NK-92 (cell line): ENCODE data around the gene MAS1L.

Source experiments
- DNase-seq: peaks from one replicate; lab custom pipeline; 2025; ENCODE audit not compliant: unreplicated experiment; lab: John Stamatoyannopoulos, UW

Gene MAS1L

GRCh38 chr6:29510746-29511300, 23.1 kb upstream of the MAS1L start:
- no peak for DNase-seq

GRCh38 chr6:29510202-29510601, 22.4 kb upstream of the MAS1L start:
- no peak for DNase-seq

- DNase-seq: no peak
Observed at GRCh38 chr6:29509711-29510110, 22.0 kb upstream of the MAS1L start.

GRCh38 chr6:29509239-29509638, 21.5 kb upstream of the MAS1L start:
- DNase-seq: no peak

GRCh38 chr6:29507319-29507718, 19.6 kb upstream of the MAS1L start:
- no peak for DNase-seq

GRCh38 chr6:29506446-29507067, 18.8 kb upstream of the MAS1L start:
- DNase-seq: no peak

GRCh38 chr6:29505808-29506207, 18.1 kb upstream of the MAS1L start:
- DNase-seq: no peak

GRCh38 chr6:29504961-29505360, 17.2 kb upstream of the MAS1L start:
- DNase-seq: no peak

- DNase-seq: no peak
Observed at GRCh38 chr6:29502597-29502996, 14.8 kb upstream of the MAS1L start.

GRCh38 chr6:29502181-29502580, 14.4 kb upstream of the MAS1L start:
- DNase-seq: no peak

- DNase-seq: no peak
Observed at GRCh38 chr6:29501106-29501505, 13.3 kb upstream of the MAS1L start.

- no peak for DNase-seq
Observed at GRCh38 chr6:29500594-29500993, 12.8 kb upstream of the MAS1L start.

GRCh38 chr6:29499704-29500103, 11.9 kb upstream of the MAS1L start:
- no peak for DNase-seq

- DNase-seq: no peak
Observed at GRCh38 chr6:29496961-29497360, 9.2 kb upstream of the MAS1L start.

GRCh38 chr6:29495571-29495970, 7.8 kb upstream of the MAS1L start:
- DNase-seq: no peak

GRCh38 chr6:29494131-29494530, 6.4 kb upstream of the MAS1L start:
- DNase-seq: no peak

- DNase-seq: no peak
Observed at GRCh38 chr6:29493261-29493660, 5.5 kb upstream of the MAS1L start.

GRCh38 chr6:29491574-29491973, 3.8 kb upstream of the MAS1L start:
- DNase-seq: no peak

GRCh38 chr6:29490552-29490951, 2.8 kb upstream of the MAS1L start:
- DNase-seq: no peak

- no peak for DNase-seq
Observed at GRCh38 chr6:29490055-29490454, 2.3 kb upstream of the MAS1L start.

- DNase-seq: no peak
Observed at GRCh38 chr6:29489286-29489685, 1.5 kb upstream of the MAS1L start.

GRCh38 chr6:29488874-29489273, 1.1 kb upstream of the MAS1L start:
- DNase-seq: no peak

- no peak for DNase-seq
Observed at GRCh38 chr6:29487131-29487530, 625 bp downstream of the MAS1L start.
